MV-4-11 (cell line): Measurements from ENCODE around the gene PLEKHM3.
"Not testable (repeated sequence)": the region's sequence is repeated elsewhere in the genome, so short reads cannot be mapped to it uniquely, and the experiment has no call there.

Experiments
- DNase-seq: peaks from one replicate; lab custom pipeline; 2025; lab: John Stamatoyannopoulos, UW

PLEKHM3 gene

GRCh38 chr2:207950063-207950760 lies 75.1 kb downstream of the PLEKHM3 start:
- DNase-seq = no peak

GRCh38 chr2:207949245-207949644 lies 76.1 kb downstream of the PLEKHM3 start:
- not testable (repeated sequence) for DNase-seq

GRCh38 chr2:207944979-207945600 lies 80.2 kb downstream of the PLEKHM3 start:
- no peak for DNase-seq

GRCh38 chr2:207944334-207944733 lies 81.0 kb downstream of the PLEKHM3 start:
- no peak for DNase-seq

- no peak for DNase-seq
Observed at GRCh38 chr2:207939342-207940108, 85.8 kb downstream of the PLEKHM3 start.

GRCh38 chr2:207938886-207939285 lies 86.4 kb downstream of the PLEKHM3 start:
- no peak for DNase-seq

GRCh38 chr2:207938415-207938814 lies 86.9 kb downstream of the PLEKHM3 start:
- no peak for DNase-seq

GRCh38 chr2:207937823-207938222 lies 87.5 kb downstream of the PLEKHM3 start:
- DNase-seq = no peak

- DNase-seq = no peak
Observed at GRCh38 chr2:207937253-207937652, 88.1 kb downstream of the PLEKHM3 start.

- no peak for DNase-seq
Observed at GRCh38 chr2:207936380-207936779, 88.9 kb downstream of the PLEKHM3 start.

- no peak for DNase-seq
Observed at GRCh38 chr2:207935991-207936370, 89.3 kb downstream of the PLEKHM3 start.

GRCh38 chr2:207935121-207935990 lies 90.0 kb downstream of the PLEKHM3 start:
- DNase-seq = no peak

- DNase-seq = no peak
Observed at GRCh38 chr2:207934720-207935119, 90.6 kb downstream of the PLEKHM3 start.

- no peak for DNase-seq
Observed at GRCh38 chr2:207933396-207934065, 91.8 kb downstream of the PLEKHM3 start.

GRCh38 chr2:207932106-207932505 lies 93.2 kb downstream of the PLEKHM3 start:
- no peak for DNase-seq

GRCh38 chr2:207930747-207931146 lies 94.6 kb downstream of the PLEKHM3 start:
- no peak for DNase-seq

GRCh38 chr2:207929923-207930322 lies 95.4 kb downstream of the PLEKHM3 start:
- no peak for DNase-seq

GRCh38 chr2:207928079-207928478 lies 97.2 kb downstream of the PLEKHM3 start:
- DNase-seq = no peak

GRCh38 chr2:207926989-207927300 lies 98.4 kb downstream of the PLEKHM3 start:
- no peak for DNase-seq

GRCh38 chr2:207926133-207926988 lies 99.0 kb downstream of the PLEKHM3 start:
- peak; percentile 60 for DNase-seq

- no peak for DNase-seq
Observed at GRCh38 chr2:207925601-207926000, 99.7 kb downstream of the PLEKHM3 start.
